SK-N-SH treated with all-trans-retinoic acid at 6 μM for 48 hours (cell line): ENCODE results near the gene TMEM51.

Source experiments
- CSDC2 ChIP-seq: fragments of 250-450 bp; sonication (Bioruptor Pico); IDR thresholded peaks from 2 replicates; pipeline ENCODE4 v1.5.0; 2020; ENCODE audit warnings: mild to moderate bottlenecking, moderate library complexity
- ESRRG ChIP-seq: fragments of 250-450 bp; sonication (Bioruptor Pico); IDR thresholded peaks from 2 replicates; pipeline ENCODE4 v1.6.1; 2021; ENCODE audit warnings: mild to moderate bottlenecking
- ISL1 ChIP-seq: fragments of 250-450 bp; sonication (Bioruptor Pico); IDR thresholded peaks from 2 replicates; pipeline ENCODE4 v2.1.2; 2022; ENCODE audit warnings: mild to moderate bottlenecking, moderate library complexity
- PATZ1 ChIP-seq: fragments of 250-450 bp; sonication (Bioruptor Pico); IDR thresholded peaks from 2 replicates; pipeline ENCODE4 v1.8.0; 2020; ENCODE audit warnings: mild to moderate bottlenecking, moderate library complexity, borderline replicate concordance
- PPARA ChIP-seq: fragments of 250-450 bp; sonication (Bioruptor Pico); IDR thresholded peaks from 2 replicates; pipeline ENCODE4 v1.5.0; 2020; ENCODE audit warnings: mild to moderate bottlenecking, borderline replicate concordance
- SNAI2 ChIP-seq: fragments of 250-450 bp; sonication (Bioruptor Pico); IDR thresholded peaks from 2 replicates; pipeline ENCODE4 v1.5.0; 2020; ENCODE audit warnings: mild to moderate bottlenecking, moderate library complexity
- TCF4 ChIP-seq: fragments of 250-450 bp; sonication (Bioruptor Pico); IDR thresholded peaks from 2 replicates; pipeline ENCODE4 v1.8.0; 2021; ENCODE audit warnings: mild to moderate bottlenecking, moderate library complexity, borderline replicate concordance
- TOX ChIP-seq: fragments of 250-450 bp; sonication (Bioruptor Pico); IDR thresholded peaks from 2 replicates; pipeline ENCODE4 v1.8.0; 2021; ENCODE audit warnings: mild to moderate bottlenecking, moderate library complexity, borderline replicate concordance
- ZFP30 ChIP-seq: fragments of 450-650 bp; formaldehyde crosslinking; IDR thresholded peaks from 2 replicates; pipeline ENCODE4 v1.5.0; 2022; ENCODE audit warnings: mild to moderate bottlenecking, moderate library complexity
- ZNF565 ChIP-seq: fragments of 450-650 bp; formaldehyde crosslinking; conservative IDR thresholded peaks from 2 replicates; pipeline ENCODE4 v1.5.0; 2020; ENCODE audit warnings: low read depth, mild to moderate bottlenecking, moderate library complexity
- ZNF70 ChIP-seq: fragments of 450-650 bp; formaldehyde crosslinking; IDR thresholded peaks from 2 replicates; pipeline ENCODE4 v1.5.0; 2020; ENCODE audit warnings: mild to moderate bottlenecking, moderate library complexity

GRCh38 chr1:15123925-15124324 lies 29.6 kb upstream of the TMEM51 start:
- TF ChIP-seq PATZ1 (CRISPR knock-in tag) (no peak), ZFP30 (CRISPR knock-in tag) (no peak), ZNF70 (CRISPR knock-in tag) (no peak), PPARA (CRISPR knock-in tag) (no peak), SNAI2 (CRISPR knock-in tag) (no peak), ESRRG (CRISPR knock-in tag) (no peak), ZNF565 (CRISPR knock-in tag) (no peak), CSDC2 (no peak), TCF4 (CRISPR knock-in tag) (no peak), TOX (CRISPR knock-in tag) (no peak), ISL1 (CRISPR knock-in tag) (no peak)
